ENCODE data around the gene STAT3. TPM values are rescaled to one million over a fixed set of nuclear protein-coding genes. Genes with fewer than 3 reads are reported as not detected.

The STAT3 gene
- total RNA-seq, 2 experiments from 2014 or later, result 14.8 to 28.7 TPM

GRCh38 chr17:42341568-42341967, 46.7 kb downstream of the STAT3 start:
- DNase-seq (ENCODE audit: low spot score), result no peak
- Histone ChIP-seq H3K9me3 (ENCODE audit: low read length) (no peaks in the 10 kb centered on the region), H3K27ac (ENCODE audit: low read depth, low read length, poor library complexity, severe bottlenecking) (no peak overlapping the region), H3K4me1 (ENCODE audit: insufficient read depth, low read length, poor library complexity, severe bottlenecking) (no peaks in the 10 kb centered on the region), H3K4me3 (ENCODE audit: low read depth, low read length, poor library complexity, severe bottlenecking) (no peak overlapping the region), H3K4me2 (ENCODE audit: low read length) (no peak overlapping the region), H3K36me3 (ENCODE audit: insufficient read depth, low read length) (peaks cover 28% of the 10 kb centered on the region), H4K20me1 (ENCODE audit: insufficient read depth, low read length) (no peaks in the 10 kb centered on the region), H2AFZ (ENCODE audit: low read length) (no peak overlapping the region), H3K9me2 (ENCODE audit: insufficient read depth, low read length) (no peaks in the 10 kb centered on the region), H3K79me2 (ENCODE audit: insufficient read depth, low read depth, low read length) (no peaks in the 10 kb centered on the region)
- no TSS peak for BruUV-seq (replicated peaks)
- TF ChIP-seq CTCF (conservative IDR thresholded peaks at IDR 0.05; ENCODE audit: low read length) (no peak), EZH2phosphoT487 (IDR thresholded peaks at IDR 0.05; ENCODE audit: borderline replicate concordance, low read depth, low read length) (no peak)
- POLR2A ChIA-PET, result no interaction called here
- intact Hi-C loops (cut with micrococcal nuclease; ENCODE audit: unreplicated experiment), result no loop called here
- CTCF ChIA-PET (ENCODE audit: unreplicated experiment), result no interaction called here

GRCh38 chr17:42340691-42341127, 47.5 kb downstream of the STAT3 start:
- no peak for DNase-seq (ENCODE audit: low spot score)
- TF ChIP-seq CTCF (conservative IDR thresholded peaks at IDR 0.05; ENCODE audit: low read length) (no peak), EZH2phosphoT487 (IDR thresholded peaks at IDR 0.05; ENCODE audit: borderline replicate concordance, low read depth, low read length) (no peak)
- POLR2A ChIA-PET, result no interaction called here
- no TSS peak for BruUV-seq (replicated peaks)
- Histone ChIP-seq H3K9me2 (ENCODE audit: insufficient read depth, low read length) (no peaks in the 10 kb centered on the region), H3K4me3 (ENCODE audit: low read depth, low read length, poor library complexity, severe bottlenecking) (no peak overlapping the region), H3K79me2 (ENCODE audit: insufficient read depth, low read depth, low read length) (no peaks in the 10 kb centered on the region), H3K4me2 (ENCODE audit: low read length) (no peak overlapping the region), H3K4me1 (ENCODE audit: insufficient read depth, low read length, poor library complexity, severe bottlenecking) (no peaks in the 10 kb centered on the region), H3K27ac (ENCODE audit: low read depth, low read length, poor library complexity, severe bottlenecking) (no peak overlapping the region), H4K20me1 (ENCODE audit: insufficient read depth, low read length) (no peaks in the 10 kb centered on the region), H3K36me3 (ENCODE audit: insufficient read depth, low read length) (peaks cover 30% of the 10 kb centered on the region), H3K9me3 (ENCODE audit: low read length) (no peaks in the 10 kb centered on the region), H2AFZ (ENCODE audit: low read length) (no peak overlapping the region)
- intact Hi-C loops (cut with micrococcal nuclease; ENCODE audit: unreplicated experiment), result no loop called here
- CTCF ChIA-PET (ENCODE audit: unreplicated experiment), result interaction anchor here (0.6 kb wide), 1 partner anchor 274 kb away, joined by 3 read pairs; no protein-coding TSS in a partner anchor

GRCh38 chr17:42339221-42339620, 49.0 kb downstream of the STAT3 start:
- intact Hi-C loops (cut with micrococcal nuclease; ENCODE audit: unreplicated experiment), result no loop called here
- H3K4me1 ChIP-seq (ENCODE audit: insufficient read depth, low read length, poor library complexity, severe bottlenecking), result no peaks in the 10 kb centered on the region

More at GRCh38 chr17:42339221-42339620, 49.0 kb downstream of the STAT3 start:
- Histone ChIP-seq H3K79me2 (ENCODE audit: insufficient read depth, low read depth, low read length) (no peaks in the 10 kb centered on the region), H3K4me3 (ENCODE audit: low read depth, low read length, poor library complexity, severe bottlenecking) (no peak overlapping the region), H3K4me2 (ENCODE audit: low read length) (no peak overlapping the region), H2AFZ (ENCODE audit: low read length) (no peak overlapping the region), H3K9me2 (ENCODE audit: insufficient read depth, low read length) (no peaks in the 10 kb centered on the region), H3K27ac (ENCODE audit: low read depth, low read length, poor library complexity, severe bottlenecking) (no peak overlapping the region), H3K9me3 (ENCODE audit: low read length) (no peaks in the 10 kb centered on the region), H4K20me1 (ENCODE audit: insufficient read depth, low read length) (no peaks in the 10 kb centered on the region), H3K36me3 (ENCODE audit: insufficient read depth, low read length) (peaks cover 42% of the 10 kb centered on the region)
- TF ChIP-seq CTCF (conservative IDR thresholded peaks at IDR 0.05; ENCODE audit: low read length) (no peak), EZH2phosphoT487 (IDR thresholded peaks at IDR 0.05; ENCODE audit: borderline replicate concordance, low read depth, low read length) (no peak)
- no TSS peak for BruUV-seq (replicated peaks)
- ChIA-PET CTCF (ENCODE audit: unreplicated experiment) (no interaction called here), POLR2A (no interaction called here)
- no peak for DNase-seq (ENCODE audit: low spot score)
